Mammary epithelial cell (primary cell): ENCODE data around the gene PARD3B.

ENCODE experiments used
- CTCF ChIP-seq, 2 donors: IDR thresholded peaks in 1 of 2; conservative IDR thresholded peaks in 1 of 2; 2 replicates each; pipeline ENCODE4 v1.5.1; 2011 to 2012; ENCODE audit warnings: inconsistent platforms in 2 of 2, low read length in 2 of 2, mild to moderate bottlenecking in 2 of 2, control low read depth in 1 of 2, low read depth in 1 of 2; ENCODE audit not compliant: insufficient read depth in 1 of 2; ENCODE audit errors: extremely low read depth in 1 of 2
- EZH2 ChIP-seq: IDR thresholded peaks from 2 replicates; pipeline ENCODE4 v1.6.1; 2012; ENCODE audit warnings: low read length, inconsistent platforms, borderline replicate concordance

GRCh38 chr2:205002390-205002789 is 457.1 kb downstream of the PARD3B start:
- TF ChIP-seq CTCF (conservative IDR thresholded peaks at IDR 0.05 in 1 of 2, IDR thresholded peaks at IDR 0.05 in 1 of 2; ENCODE audit: extremely low read depth in 1 of 2, insufficient read depth in 1 of 2, low read depth in 1 of 2, low read length in 2 of 2) (no peak), EZH2 (no peak)
